Neural cell (in vitro differentiated cells): ENCODE data around the gene NUP107.

ENCODE experiments used
- CTCF ChIP-seq: fragments of 450-650 bp; IDR thresholded peaks from 2 replicates; pipeline ENCODE4 v1.5.1; 2014; ENCODE audit warnings: antibody characterized with exemption, mild to moderate bottlenecking, moderate library complexity; ENCODE audit not compliant: poor library complexity, severe bottlenecking
- EP300 ChIP-seq: fragments of 450-650 bp; conservative IDR thresholded peaks from 2 replicates; pipeline ENCODE4 v1.6.1; 2014; ENCODE audit warnings: antibody characterized with exemption, mild to moderate bottlenecking, moderate library complexity; ENCODE audit not compliant: poor library complexity, severe bottlenecking
- EZH2 ChIP-seq: fragments of 200-600, 300-800 bp; shearing (Covaris generic), sonication (generic); IDR thresholded peaks from 2 replicates; pipeline ENCODE4 v1.6.1; 2014; ENCODE audit warnings: antibody characterized with exemption, low read length, borderline replicate concordance, mild to moderate bottlenecking; ENCODE audit not compliant: insufficient read depth, poor library complexity, severe bottlenecking
- MXI1 ChIP-seq: fragments of 450-650 bp; conservative IDR thresholded peaks from 2 replicates; pipeline ENCODE4 v1.6.1; 2014; ENCODE audit warnings: antibody characterized with exemption, mild to moderate bottlenecking; ENCODE audit not compliant: poor library complexity, severe bottlenecking
- POLR2AphosphoS5 ChIP-seq: IDR thresholded peaks from 2 replicates; pipeline ENCODE4 v1.6.1; 2012
- REST ChIP-seq: IDR thresholded peaks from 2 replicates; pipeline ENCODE4 v1.6.1; 2012; ENCODE audit warnings: borderline replicate concordance
- TAF1 ChIP-seq: IDR thresholded peaks from 2 replicates; pipeline ENCODE4 v1.6.1; 2012; ENCODE audit warnings: low read depth

GRCh38 chr12:68781728-68782127 lies 95.0 kb downstream of the NUP107 start:
- no peak for TF ChIP-seq CTCF
- TF ChIP-seq EZH2, result no peak
- no peak for TF ChIP-seq EP300
- no peak for TF ChIP-seq TAF1
- no peak for TF ChIP-seq MXI1
- no peak for TF ChIP-seq POLR2AphosphoS5
- no peak for TF ChIP-seq REST
